Measurements from ENCODE around the gene CDADC1.

CDADC1 gene

DNA sequence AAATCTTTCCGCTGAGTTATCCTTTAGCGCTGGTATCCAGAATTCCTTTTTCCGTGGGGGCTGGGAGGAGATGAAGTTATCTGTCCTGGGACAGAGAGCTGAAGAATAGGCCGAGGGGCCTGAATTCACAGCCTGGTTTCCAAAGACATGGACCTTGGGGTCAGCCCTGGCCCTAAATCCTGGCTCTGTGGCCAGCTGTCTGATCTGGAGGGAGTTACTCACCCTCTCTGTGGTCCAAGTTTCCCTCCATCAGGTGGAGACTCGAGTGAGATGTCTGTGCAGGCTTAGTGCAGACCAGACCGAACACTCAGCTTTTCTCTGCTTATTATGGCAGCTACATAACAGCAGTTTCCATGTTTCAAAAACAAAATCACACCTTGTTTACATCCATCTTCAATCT lies 59.6 kb downstream of the CDADC1 start:
- peak overlapping the region; percentile 19 for H3K27ac ChIP-seq
- H3K27me3 ChIP-seq (ENCODE audit: control insufficient read depth, insufficient read depth, low read length) = no peaks in the 10 kb centered on the region
- H3K4me2 ChIP-seq (ENCODE audit: low read length) = no peak overlapping the region
- no peaks in the 10 kb centered on the region for H3K4me1 ChIP-seq
- H3K36me3 ChIP-seq (ENCODE audit: control insufficient read depth, insufficient read depth, low read length) = no peaks in the 10 kb centered on the region
- H3K4me3 ChIP-seq (ENCODE audit: low read depth, low read length) = no peak overlapping the region
- H2AFZ ChIP-seq = no peak overlapping the region
- no peaks in the 10 kb centered on the region for H3K79me2 ChIP-seq
- no peak for TF ChIP-seq CTCF (IDR thresholded peaks at IDR 0.05)
- no peaks in the 10 kb centered on the region for H3K9me3 ChIP-seq (ENCODE audit: control insufficient read depth, low read length)
- H3K9ac ChIP-seq = no peak overlapping the region

DNA sequence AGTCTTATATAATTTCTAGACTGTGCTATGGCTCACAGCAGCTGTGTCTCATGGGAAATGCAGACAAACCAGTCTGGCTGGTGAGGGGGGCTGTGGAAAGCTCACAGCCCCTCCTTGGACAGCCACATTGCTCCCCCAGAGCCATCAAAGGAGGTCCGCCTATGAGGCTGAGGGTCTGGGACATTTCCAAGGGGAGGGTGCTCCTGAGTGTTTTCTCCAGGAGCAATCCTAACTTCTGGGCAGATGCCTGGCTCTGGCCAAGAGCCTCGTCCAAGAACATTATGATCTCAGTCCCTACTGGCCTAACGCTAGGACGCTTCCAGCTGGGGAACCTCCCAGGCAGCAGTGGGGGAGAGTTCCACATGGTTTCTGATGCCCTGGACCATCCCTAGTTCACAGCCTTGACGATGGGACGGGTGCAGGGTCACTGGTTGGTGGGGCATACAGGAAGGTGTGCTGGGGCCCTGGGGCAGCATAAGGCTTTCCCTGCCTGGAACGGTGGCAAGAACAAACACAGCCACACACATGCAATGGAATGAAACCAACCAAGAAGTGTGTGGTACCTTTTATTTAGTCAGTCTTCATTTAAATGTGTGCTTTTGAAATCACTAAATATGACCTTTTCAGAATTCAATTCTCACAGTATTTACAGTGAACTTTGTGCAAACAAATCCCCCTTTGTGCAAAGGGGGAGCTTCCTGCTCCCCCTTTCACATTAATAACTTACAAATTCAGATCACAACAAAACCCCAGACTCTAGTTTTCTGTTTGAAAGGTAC lies 60.6 kb downstream of the CDADC1 start:
- Histone ChIP-seq H3K4me2 (ENCODE audit: low read length) (no peak overlapping the region), H2AFZ (no peak overlapping the region), H3K27ac (peak overlapping the region; percentile 19), H3K4me3 (ENCODE audit: low read depth, low read length) (no peak overlapping the region), H3K79me2 (no peaks in the 10 kb centered on the region), H3K27me3 (ENCODE audit: control insufficient read depth, insufficient read depth, low read length) (no peaks in the 10 kb centered on the region), H3K36me3 (ENCODE audit: control insufficient read depth, insufficient read depth, low read length) (no peaks in the 10 kb centered on the region), H3K4me1 (no peaks in the 10 kb centered on the region), H3K9me3 (ENCODE audit: control insufficient read depth, low read length) (no peaks in the 10 kb centered on the region), H3K9ac (no peak overlapping the region)
- no peak for TF ChIP-seq CTCF (IDR thresholded peaks at IDR 0.05)

GRCh38 chr13:49308921-49309408 lies 61.2 kb downstream of the CDADC1 start:
- no peaks in the 10 kb centered on the region for H3K4me1 ChIP-seq
- no peaks in the 10 kb centered on the region for H3K79me2 ChIP-seq
- H3K9ac ChIP-seq = no peak overlapping the region
- no peak for TF ChIP-seq CTCF (IDR thresholded peaks at IDR 0.05)
- no peak overlapping the region for H3K4me3 ChIP-seq (ENCODE audit: low read depth, low read length)
- H3K9me3 ChIP-seq (ENCODE audit: control insufficient read depth, low read length) = no peaks in the 10 kb centered on the region
- no peaks in the 10 kb centered on the region for H3K36me3 ChIP-seq (ENCODE audit: control insufficient read depth, insufficient read depth, low read length)
- H3K27me3 ChIP-seq (ENCODE audit: control insufficient read depth, insufficient read depth, low read length) = no peaks in the 10 kb centered on the region
- no peak overlapping the region for H2AFZ ChIP-seq
- H3K27ac ChIP-seq = no peak overlapping the region
- no peak overlapping the region for H3K4me2 ChIP-seq (ENCODE audit: low read length)

DNA sequence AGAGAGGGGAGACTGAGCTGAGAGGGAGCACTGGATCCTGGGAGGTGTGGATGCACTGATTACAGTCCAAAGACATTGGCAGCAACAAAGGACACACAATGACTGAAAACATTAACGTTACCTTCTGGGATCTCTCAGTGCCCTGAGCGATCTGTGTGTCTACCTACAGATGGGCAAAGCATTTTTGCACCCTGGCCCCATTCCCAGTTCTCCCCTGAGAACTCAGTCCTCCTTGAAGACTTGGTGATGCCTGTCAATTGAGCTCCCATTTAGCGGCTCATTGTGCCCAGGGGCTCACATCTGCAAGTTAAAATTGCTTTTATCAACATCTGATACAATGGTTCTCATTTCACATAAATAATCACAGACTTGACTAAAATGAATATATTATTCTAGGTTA lies 62.5 kb downstream of the CDADC1 start:
- H3K27ac ChIP-seq = no peak overlapping the region
- TF ChIP-seq CTCF (IDR thresholded peaks at IDR 0.05) = no peak
- no peaks in the 10 kb centered on the region for H3K36me3 ChIP-seq (ENCODE audit: control insufficient read depth, insufficient read depth, low read length)
- no peak overlapping the region for H3K4me2 ChIP-seq (ENCODE audit: low read length)
- no peaks in the 10 kb centered on the region for H3K27me3 ChIP-seq (ENCODE audit: control insufficient read depth, insufficient read depth, low read length)
- H3K4me1 ChIP-seq = no peaks in the 10 kb centered on the region
- H3K79me2 ChIP-seq = no peaks in the 10 kb centered on the region
- H3K9me3 ChIP-seq (ENCODE audit: control insufficient read depth, low read length) = no peaks in the 10 kb centered on the region
- H2AFZ ChIP-seq = no peak overlapping the region
- no peak overlapping the region for H3K4me3 ChIP-seq (ENCODE audit: low read depth, low read length)
- no peak overlapping the region for H3K9ac ChIP-seq

- H3K4me2 ChIP-seq (ENCODE audit: low read length) = no peak overlapping the region
- no peak overlapping the region for H2AFZ ChIP-seq
- no peaks in the 10 kb centered on the region for H3K79me2 ChIP-seq
- TF ChIP-seq CTCF (IDR thresholded peaks at IDR 0.05) = no peak
- no peaks in the 10 kb centered on the region for H3K36me3 ChIP-seq (ENCODE audit: control insufficient read depth, insufficient read depth, low read length)
- no peaks in the 10 kb centered on the region for H3K4me1 ChIP-seq
- H3K27ac ChIP-seq = no peak overlapping the region
- H3K9ac ChIP-seq = no peak overlapping the region
- H3K27me3 ChIP-seq (ENCODE audit: control insufficient read depth, insufficient read depth, low read length) = no peaks in the 10 kb centered on the region
- no peak overlapping the region for H3K4me3 ChIP-seq (ENCODE audit: low read depth, low read length)
- no peaks in the 10 kb centered on the region for H3K9me3 ChIP-seq (ENCODE audit: control insufficient read depth, low read length)
Observed at GRCh38 chr13:49311816-49312215, 64.1 kb downstream of the CDADC1 start.

All from parathyroid adenoma (tissue), 2 donors.